GM21367 (cell line): ENCODE data around the gene WFIKKN2.

ENCODE experiments used
- ATAC-seq: cut with Tn5 transposase; IDR thresholded peaks from one replicate; pipeline ENCODE4 v1.9.1; 2021; ENCODE audit not compliant: unreplicated experiment

WFIKKN2 gene

DNA sequence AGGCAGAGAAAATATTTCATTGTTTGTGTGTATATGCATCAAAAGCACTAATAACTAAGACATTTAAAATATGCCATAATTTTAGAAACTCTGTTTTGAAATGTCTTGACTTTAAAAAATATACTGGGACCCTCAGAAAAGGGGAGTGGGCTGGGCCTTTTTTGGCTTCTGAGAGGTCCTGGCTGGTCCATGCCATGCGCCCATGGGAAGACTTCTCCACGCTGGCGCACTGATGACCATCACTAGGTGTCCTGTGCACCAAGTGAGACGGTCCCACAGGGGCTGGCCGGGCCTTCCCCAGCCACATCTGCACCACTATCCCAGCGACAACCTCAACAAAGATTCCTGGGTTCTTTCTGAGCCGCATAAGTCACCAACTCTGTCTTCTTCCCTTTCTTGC is 27.0 kb upstream of the WFIKKN2 start:
- ATAC-seq: no peak

- ATAC-seq: no peak
These were observed 26.5 kb upstream of the WFIKKN2 start for GRCh38 chr17:50808888-50809287.

DNA sequence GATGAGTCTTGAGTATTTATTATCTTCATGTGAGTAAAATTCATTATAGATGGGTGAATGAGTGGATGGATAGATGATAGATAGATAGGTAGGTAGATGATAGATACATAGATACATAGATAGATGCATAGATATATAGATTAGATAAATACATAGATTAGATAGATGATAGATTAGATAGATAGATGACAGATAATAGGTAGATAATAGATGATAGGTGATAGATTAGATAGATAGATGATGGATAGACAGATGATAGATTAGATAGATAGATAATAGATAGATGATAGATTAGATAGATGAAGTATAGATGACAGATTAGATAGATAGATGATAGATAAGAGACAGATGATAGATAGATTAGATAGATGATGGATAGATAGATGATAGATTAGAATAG is 21.8 kb upstream of the WFIKKN2 start:
- ATAC-seq: no peak

- ATAC-seq: no peak
These were observed 20.0 kb upstream of the WFIKKN2 start for GRCh38 chr17:50815400-50815799.

DNA sequence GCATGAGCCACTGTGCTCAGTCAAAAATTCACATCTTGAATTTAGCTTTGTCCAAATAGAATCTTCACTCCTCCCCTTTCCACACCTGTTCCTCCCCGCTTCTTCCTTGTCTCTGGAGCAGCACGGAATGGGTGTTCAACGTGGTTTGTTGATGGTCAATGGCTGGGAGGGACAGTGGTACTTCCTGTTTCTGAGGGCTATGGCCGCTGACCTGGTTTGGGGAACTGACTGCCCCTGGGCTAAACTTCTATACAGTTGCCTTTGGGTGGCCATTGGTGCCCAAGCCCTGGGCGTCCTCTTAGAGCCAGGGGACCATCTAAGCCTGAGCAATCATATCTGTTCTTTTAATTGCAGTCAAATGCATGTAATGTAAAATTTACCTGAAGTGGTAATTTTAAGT is 19.1 kb upstream of the WFIKKN2 start:
- ATAC-seq: no peak

- ATAC-seq: no peak
These were observed 18.3 kb upstream of the WFIKKN2 start for GRCh38 chr17:50816771-50817751.

GRCh38 chr17:50817838-50818237 is 17.5 kb upstream of the WFIKKN2 start:
- no peak for ATAC-seq

GRCh38 chr17:50818261-50818660 is 17.1 kb upstream of the WFIKKN2 start:
- no peak for ATAC-seq

GRCh38 chr17:50818921-50819657 is 16.3 kb upstream of the WFIKKN2 start:
- ATAC-seq: no peak

- no peak for ATAC-seq
These were observed 14.7 kb upstream of the WFIKKN2 start for GRCh38 chr17:50820651-50821050.

GRCh38 chr17:50822550-50822949 is 12.8 kb upstream of the WFIKKN2 start:
- ATAC-seq: no peak

DNA sequence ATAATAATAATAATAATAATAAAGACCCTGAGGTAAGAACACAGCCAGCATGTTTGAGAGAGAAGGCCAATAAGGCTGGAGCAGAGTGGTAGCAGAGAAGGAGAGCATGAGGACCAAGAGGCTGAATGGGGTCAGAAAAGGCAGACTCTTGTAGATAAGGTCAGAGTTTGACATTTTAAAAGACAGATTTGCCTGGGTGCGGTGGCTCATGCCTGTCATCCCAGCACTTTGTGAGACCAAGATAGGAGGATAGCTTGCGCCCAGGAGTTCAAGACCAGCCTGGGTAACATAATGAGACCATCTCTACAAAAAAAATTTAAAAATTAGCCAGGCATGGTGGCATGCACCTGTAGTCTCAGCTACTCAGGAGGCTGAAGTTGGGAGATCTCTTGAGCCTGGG is 11.0 kb upstream of the WFIKKN2 start:
- no peak for ATAC-seq

GRCh38 chr17:50825188-50825587 is 10.2 kb upstream of the WFIKKN2 start:
- ATAC-seq: no peak

- ATAC-seq: no peak
These were observed 6.7 kb upstream of the WFIKKN2 start for GRCh38 chr17:50828508-50829170.

DNA sequence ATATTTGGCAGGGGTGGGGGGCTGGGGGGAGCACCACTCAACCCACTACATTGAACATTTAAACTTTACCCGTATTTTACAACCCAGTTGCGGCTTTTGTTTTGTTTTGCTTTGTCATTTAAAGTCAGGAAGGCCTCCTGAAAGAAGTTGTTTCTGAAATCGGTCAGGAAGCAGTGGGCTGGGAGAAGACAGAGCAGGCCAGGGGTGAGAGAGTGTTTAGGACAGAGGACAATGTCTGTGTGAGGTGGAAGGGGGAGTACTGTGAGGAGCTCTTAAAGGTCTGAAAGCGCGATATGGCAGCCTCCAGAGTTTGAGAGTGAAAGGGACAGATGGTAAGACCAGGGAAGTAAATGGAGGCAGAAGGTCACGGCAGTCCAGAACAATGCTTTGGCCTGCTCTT is 6.1 kb upstream of the WFIKKN2 start:
- ATAC-seq: no peak

DNA sequence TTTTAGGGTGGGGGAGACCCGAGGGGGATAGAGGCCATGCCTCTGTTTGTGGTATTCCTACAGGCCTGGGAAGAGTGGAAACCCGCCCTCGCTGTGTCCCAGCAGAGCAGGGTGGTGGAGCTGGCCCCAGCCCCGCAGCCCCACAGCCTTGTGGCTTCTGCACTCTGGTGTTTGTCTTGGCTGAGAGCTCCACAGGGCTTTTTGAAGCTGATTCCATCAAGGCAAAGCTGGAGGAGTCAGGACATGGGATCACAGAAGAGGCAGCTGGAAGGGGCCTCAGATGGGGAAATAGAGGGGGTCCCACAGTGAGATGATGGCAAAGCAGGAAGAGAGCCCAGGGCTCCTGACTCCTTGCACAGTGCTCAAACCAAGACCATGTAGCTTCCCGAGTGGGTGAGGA is 5.0 kb upstream of the WFIKKN2 start:
- ATAC-seq: no peak

DNA sequence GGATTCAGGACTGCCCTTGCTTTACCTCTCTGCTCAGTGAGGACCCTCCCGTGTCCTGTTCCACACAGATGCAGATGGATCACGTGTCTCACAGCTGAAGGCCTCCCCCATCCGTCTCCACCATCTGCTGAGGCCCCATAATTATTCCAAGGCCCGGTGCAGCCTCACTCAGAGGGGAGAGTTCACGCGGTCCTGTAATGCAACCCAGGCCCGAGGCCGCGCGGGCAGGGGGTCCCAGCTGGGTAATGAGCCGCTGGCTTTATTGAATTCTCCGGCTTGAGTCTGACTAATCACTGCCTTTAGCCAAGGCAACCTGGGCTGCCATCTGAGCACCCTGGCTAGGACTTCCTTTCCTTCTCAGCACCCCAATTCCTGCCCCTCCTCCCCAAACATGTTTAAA is 4.4 kb upstream of the WFIKKN2 start:
- no peak for ATAC-seq

DNA sequence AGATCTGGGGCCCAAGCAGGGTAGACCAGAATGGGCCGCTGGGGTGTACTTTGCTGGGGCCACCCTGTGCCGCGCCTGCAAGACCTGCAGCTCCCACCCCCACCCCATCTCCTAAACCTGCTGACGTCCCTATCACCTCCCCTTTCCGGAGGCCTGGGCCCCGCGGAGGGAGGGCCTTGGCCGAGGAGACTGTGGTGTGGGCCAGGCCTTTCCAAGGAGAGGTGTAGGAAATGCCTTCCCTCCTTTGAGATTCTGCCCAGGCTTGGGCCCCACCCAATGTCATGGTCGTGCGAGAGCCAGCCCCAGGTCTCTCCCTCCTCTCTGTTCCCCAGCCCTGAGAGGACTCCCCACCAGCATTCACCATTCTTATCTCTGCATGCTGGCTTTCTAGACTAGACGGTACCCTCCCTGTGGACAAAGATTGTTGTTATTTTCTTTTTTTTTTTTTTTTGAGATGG is 3.9 kb upstream of the WFIKKN2 start:
- no peak for ATAC-seq

DNA sequence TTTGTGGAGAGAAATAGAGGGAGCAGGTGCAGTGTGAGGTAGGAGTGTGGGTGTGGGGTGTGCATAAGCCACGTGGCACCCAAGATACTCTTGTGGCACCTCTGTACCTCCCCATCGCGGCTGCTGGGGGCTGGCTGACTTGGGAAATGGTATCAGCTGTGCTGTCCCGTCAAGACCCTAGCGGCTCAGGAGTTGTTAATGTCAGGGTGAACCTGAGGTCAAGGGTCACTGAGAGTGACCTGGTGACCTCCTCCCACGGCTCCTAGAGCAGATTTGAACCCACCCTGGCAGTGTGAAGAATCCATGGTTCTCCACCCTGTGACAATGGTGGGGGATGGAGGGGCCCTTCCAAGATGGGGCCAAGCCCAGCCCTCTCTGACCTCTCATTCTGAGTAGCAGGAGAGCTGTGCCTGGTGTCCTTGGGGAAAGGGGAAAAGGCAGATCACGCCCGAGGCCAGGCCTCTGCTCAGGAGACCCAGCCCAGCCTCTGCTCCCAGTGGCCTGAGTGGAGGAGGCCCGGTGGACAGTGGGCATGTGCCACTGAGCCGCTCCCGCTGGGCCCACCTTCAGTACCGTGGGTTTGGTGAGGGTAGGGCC is 3.0 kb upstream of the WFIKKN2 start:
- no peak for ATAC-seq

DNA sequence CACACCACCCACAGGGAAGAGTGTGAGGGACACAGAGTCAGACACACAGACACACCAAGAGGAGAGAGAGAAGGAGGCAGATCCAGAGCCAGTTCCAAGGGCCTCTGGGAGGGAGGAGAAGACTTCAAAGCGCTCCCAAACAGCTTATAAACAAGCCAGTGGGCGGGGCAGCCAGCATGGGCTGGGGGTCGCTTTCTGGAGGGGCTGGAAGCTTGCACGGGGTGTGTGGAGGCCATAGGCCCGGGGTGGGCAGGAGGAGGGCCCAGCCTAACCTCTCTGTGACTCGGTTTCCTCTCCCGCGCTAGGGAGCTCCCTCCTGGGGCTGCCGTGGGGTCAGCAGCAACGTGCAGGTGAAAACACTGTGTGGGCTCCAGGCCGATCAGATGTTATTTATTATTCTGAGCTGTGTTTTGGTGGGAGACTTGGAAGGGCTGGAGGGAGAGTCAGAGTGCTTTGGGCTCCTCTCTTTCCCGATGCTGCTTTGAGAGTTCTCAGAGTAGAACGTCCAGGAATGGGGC is 2.5 kb upstream of the WFIKKN2 start:
- no peak for ATAC-seq
